GM19035 (cell line): Measurements from ENCODE around the gene PBX1.

Experiments used
- ATAC-seq: cut with Tn5 transposase; IDR thresholded peaks from one replicate; pipeline ENCODE4 v1.9.1; 2021; ENCODE audit not compliant: unreplicated experiment

PBX1 gene

DNA sequence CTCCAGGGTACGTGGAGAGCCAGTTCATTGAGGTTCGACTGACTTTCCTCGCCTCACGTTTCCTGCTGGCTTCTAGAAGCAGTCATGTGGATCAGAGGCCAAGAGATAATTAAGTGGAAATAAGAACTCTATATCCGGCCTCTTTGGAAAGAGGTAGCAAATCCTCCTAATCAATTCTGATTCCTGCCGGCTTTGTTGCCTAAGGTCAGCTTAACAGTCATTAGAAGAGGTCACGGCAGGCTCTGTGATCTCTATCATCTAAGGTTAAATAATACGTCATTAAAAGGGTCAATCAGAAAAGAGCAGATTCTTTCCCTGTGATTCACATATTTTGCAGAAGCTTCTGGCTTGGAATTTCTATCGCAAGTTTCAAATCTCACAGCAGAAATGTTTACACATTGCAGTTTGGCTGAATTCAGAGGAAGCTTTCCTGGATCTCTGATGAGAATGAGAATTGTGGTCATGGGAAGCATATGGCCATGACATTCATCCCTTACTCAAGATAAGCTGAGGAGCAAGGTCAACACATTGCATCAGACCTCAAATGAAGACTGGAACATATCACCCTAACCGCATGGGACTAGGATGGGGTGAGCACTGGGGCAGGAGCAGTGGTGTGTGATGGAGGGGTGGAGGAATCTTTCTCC lies 189.4 kb downstream of the PBX1 start:
- no peak for ATAC-seq

DNA sequence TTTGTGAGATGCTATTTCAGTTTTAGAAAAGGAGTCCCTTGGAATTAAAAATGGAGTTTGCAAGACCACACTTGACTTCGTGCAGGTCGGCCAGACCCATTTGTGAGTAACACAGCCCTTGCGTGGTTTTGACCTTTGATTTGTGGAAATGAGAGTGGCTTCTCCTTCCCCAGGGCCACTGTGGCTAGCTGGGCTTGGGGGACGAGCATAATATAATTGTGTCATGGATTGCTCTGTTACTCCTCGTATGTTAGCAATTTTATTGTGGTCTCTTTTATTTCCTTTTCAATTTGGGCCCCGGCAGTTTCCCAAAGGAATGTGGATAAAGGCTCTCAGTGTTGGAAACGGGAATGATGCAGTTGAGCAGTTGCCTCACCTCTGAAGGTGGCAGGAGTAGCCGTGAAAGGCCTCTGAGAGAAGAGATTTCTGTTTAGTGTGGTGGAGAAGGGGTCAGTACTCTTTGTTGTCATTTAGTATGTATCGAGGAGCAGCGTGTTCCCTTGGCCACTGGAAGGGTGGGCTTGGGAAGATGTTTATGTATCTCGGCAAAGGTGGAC lies 194.6 kb downstream of the PBX1 start:
- no peak for ATAC-seq

GRCh38 chr1:164754088-164754600 lies 195.2 kb downstream of the PBX1 start:
- ATAC-seq, result no peak

GRCh38 chr1:164755690-164756089 lies 196.7 kb downstream of the PBX1 start:
- ATAC-seq, result no peak

- ATAC-seq, result no peak
Measured at GRCh38 chr1:164756741-164757140, 197.8 kb downstream of the PBX1 start.

DNA sequence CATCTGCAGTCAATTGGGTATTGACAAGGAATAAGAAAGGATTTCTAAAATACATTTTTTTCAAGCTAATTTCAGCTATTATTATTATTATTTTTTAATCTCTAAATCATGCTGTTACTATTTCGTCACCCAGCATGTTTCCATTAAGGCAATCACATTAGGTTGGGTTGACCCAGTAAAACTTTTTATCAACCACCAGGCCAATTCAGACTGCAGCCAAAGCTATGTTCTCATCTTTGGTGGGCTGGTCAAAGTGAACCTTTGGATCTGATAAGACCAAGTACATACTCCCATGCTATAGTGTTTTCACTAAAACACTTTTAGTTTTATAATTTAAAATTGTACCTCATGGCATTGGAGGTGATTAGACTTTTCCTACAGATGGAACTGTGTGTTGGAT lies 198.6 kb downstream of the PBX1 start:
- ATAC-seq, result no peak

DNA sequence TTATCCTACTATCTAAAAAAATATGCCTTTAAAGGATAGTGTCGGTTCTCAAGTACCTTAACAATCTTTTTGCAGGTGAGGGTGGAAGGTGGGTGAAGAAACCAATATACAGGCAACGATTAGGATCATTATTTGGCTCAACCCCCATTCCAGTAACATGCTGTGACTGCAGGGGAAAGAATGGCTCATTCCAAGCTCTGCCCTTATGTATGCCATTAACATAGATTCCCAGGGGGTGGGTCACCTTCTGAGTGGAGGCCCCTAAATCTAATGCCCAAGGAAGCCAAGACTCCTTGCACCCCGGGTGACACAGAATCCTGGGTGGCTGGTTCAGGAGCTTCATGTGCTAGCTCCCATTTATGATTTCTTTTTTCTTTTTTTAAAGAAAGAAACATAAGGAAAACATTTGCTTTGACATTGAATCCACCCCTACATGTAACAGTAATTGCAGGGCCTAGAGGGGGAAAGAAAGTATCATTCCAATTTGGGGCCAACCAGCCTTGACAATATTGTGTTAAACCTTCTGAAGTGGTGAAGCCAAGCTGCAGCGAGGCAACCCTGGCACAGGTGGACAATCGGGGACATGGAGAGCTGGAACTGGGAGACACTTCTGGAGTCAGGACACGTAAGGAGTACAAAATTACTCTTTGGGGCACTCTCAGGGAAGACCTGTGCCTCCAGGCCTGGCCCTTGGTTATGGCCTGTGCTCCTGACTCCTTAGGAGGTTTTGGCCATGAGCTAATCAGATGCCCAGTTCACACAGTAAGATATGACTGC lies 200.3 kb downstream of the PBX1 start:
- ATAC-seq, result no peak

GRCh38 chr1:164759979-164760469 lies 201.0 kb downstream of the PBX1 start:
- ATAC-seq, result no peak

DNA sequence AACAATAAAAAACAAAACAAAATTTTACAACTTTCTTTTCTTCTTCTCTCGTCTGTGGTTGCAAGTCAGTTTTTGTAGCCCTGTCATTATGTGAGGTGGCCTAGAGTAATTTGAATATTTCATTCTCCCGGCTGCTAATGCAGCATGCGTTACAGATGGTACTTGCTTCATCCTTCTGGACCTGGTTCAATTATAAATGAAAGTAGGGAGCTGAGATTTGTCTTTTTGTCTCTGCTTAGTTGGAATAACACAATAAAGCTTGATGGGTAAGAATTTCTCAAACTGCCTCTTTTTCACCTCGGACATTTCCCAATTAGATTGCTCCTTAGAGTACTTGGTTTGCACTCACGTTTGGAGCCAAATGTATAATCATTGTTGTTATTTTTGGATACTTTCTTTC lies 201.6 kb downstream of the PBX1 start:
- no peak for ATAC-seq

GRCh38 chr1:164761009-164761408 lies 202.0 kb downstream of the PBX1 start:
- ATAC-seq, result no peak

DNA sequence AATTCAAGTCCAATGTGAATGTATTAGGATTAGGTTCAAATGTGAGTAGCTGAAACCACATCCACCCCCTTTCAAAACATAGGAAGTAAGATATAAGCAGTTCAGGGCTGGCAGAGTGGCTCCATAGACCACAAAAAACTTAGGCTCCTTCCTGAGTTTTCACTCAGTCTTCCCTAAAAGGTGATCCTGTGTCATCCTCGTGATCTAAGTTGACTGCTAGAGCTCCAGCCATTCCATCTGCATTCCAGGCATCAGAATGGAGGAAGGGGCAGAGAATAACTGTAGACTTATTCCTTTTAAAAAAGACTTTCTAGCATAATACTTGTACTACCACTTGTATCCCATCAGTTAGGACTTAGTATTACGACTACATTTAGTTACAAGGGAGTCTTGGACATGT lies 204.1 kb downstream of the PBX1 start:
- ATAC-seq, result no peak

DNA sequence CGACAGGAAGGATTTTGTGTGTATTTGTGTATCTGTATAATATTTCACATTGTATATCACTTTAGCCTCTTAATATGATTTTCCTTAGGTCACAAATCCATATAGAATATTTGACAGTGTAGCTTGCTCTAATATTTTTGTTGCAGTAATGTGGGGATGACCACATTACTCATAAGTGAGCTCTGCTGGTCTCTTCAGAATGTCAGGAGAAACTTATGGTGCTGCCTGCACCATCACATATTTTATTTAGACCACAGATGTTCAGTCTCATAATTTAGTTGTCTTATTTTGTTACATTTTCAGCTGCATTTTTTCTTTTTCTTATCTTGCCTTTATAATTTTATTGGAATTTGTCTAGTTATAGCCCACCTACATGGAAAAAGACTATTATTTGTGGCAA lies 205.3 kb downstream of the PBX1 start:
- ATAC-seq, result no peak

- ATAC-seq, result no peak
Measured at GRCh38 chr1:164765557-164765956, 206.6 kb downstream of the PBX1 start.

DNA sequence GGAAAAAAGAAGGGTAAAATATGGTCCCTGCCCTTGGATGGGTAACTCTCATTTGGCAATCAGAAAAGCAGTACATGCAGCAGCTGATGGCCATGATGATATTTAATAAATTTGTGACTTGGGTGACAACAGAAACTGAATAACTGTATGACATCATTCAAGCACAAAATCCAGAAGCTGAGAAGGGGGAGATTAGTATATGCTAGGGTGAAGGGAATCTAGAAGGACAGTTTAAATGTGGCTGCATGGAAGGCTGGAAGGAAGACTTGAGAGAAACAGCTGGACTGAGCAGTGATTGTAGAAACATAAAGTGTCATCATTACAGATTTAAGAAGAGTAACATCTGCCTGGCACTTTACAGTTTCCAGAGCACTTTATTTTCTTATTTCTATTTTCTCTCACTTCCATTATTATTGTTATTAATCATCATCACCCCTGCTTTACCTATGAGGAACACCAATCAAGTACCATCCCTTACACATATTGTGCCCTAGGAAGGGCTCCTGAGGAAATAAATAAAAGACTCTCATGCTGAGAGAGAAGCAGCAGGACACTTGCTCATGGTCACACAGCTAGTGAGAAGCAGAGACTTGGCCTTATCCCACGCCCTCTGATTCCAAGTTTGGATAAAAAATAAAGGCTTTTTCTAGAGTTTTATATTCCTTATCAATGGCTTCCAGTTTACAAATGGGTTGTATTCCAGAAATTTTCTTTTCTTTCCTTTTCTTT lies 207.2 kb downstream of the PBX1 start:
- ATAC-seq, result no peak

DNA sequence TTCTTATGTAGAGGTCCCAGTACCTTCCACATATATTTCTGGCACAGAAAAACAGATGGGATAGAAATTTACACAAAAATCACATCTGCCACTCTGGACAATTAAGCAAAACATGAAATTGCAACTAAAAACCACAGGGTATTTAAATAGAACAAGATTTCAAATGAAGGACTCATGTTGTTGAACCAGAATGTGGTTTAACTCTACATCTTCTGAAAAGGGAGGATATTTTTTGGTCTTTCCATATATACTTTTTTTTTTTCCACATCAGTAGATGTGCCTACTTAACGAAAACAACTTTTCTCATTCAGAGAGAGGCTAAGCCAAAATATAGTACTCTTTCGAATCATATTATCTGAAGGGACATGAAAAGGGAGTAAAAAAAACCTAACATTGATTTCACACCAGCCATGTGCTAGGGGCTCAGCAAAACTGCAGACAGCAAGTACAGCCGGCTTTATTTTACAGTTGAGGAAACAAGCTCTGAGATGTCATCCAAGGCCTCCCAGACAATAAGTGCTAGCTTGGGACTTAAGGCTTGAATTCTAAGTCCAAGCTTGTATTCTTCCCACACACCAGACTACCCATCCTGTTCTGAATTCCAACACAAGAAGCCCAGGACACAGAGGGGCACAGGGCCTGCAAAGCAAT lies 208.9 kb downstream of the PBX1 start:
- ATAC-seq, result no peak

DNA sequence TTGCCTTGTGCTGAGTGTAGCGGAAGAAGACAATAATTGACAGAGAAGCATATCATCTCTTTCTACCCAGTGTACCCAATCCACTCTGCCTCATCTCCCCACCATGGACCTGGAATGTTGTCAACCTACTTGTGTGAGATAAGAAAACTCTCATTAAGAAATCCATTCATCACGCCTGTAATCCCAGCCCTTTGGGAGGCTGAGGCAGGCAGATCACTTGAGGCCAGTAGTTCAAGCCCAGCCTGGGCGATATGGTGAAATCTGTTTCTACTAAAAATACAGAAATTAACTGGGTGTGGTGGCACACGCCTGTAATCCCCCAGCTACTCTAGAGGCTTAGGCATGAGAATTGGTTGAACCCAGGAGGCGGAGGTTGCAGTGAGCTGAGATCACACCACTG lies 209.6 kb downstream of the PBX1 start:
- no peak for ATAC-seq

- no peak for ATAC-seq
Measured at GRCh38 chr1:164769486-164770130, 210.6 kb downstream of the PBX1 start.

DNA sequence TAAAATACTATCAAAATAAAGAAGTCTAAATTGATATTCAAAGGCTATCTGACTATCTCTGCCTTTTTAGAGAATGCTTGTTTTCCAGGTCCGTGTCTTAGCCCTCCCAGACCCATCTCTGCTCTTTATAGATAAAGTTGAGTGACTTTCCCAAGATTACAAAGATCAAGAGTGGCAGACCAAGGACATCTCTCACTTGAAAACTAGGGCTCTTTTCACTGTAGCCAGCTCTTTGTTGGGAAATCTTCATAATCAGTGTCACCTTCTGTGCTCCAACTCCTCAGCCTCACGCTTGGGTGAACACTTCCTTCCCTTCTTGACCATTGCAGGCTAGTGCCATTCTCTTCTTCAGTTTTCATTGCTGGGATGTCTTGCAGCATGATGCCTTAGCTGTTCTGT lies 211.1 kb downstream of the PBX1 start:
- ATAC-seq, result no peak

DNA sequence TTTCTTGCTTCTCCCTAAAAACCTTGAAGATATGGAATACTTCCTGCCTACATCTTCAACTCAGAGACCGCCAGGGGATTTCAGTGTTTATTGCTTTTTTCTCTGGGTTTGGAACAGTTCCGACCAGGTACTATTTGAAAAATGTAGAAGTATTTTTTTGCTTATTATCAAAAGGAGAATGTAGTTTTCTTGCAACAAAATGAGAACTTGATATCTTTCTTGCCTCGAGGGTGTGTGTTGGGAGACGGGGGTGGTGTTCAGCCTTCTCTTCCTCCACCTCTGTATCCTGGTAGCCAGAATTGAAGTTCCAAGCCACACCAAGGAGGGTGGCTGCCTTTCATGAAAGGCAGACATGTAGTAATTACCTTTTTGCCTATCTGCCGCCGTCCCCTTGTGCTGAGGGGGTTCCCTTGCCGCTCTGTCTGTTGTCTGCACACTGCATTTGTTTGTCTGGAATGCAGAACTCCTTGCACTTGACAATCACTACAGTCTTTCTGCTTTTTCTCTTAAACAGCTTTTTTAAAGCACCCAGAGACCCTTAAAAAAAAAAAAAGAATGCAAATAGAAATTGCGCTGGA lies 212.1 kb downstream of the PBX1 start:
- ATAC-seq, result no peak
